ENCODE measurements around the gene TMEM272.
A peak's percentile ranks its signal among the peaks of the same experiment; 100 is the strongest.
"Not testable (repeated sequence)": the region's sequence is repeated elsewhere in the genome, so short reads cannot be mapped to it uniquely, and the experiment has no call there.

Gene TMEM272

DNA sequence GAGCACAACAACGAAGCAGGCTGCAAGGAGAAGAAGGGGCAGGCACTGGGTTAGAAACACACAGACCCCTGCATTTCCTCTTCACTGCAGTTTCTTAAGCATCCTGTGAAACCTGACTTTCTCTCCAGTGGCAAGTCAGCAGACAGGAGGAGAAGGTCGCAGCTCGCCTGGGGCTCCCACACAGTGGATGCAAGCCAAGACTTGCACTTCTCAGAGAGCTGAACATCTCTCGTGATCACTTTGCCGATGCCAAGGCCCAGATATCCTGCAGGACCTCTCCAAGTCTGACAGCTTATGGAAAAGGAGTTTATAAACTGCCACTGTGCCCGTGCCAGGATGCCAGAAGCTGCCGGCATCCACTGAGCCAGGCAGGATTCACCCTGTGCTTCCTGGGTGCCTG, 18.4 kb downstream of the TMEM272 start:
- no peak for DNase-seq (ENCODE audit: low read depth in 1 of 2, low spot score in 1 of 2)

- DNase-seq (ENCODE audit: low read depth in 1 of 2, low spot score in 1 of 2): no peak
Measured at GRCh38 chr13:51825681-51826254, 19.2 kb downstream of the TMEM272 start.

DNA sequence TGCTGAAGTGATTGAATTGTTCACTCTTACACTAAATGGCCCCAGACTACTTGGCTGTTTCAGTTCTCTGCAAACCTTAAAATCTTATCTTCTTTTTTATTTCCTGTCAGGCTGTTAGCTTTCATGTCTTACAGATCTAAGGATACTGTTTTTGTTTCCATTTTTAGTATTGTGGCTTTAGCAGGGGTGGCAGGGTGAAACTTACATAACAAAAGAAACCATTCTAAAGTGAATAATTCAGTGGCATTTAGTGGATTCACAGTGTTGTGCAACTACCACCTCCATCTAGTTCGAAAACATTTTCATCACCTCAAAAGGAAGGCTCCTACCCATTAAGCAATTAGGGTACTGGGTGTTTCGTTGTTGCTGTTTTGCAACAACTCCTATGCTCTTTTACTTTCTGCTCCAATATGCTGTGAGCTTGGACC, 19.8 kb downstream of the TMEM272 start:
- DNase-seq (ENCODE audit: low read depth in 1 of 2, low spot score in 1 of 2): no peak

DNA sequence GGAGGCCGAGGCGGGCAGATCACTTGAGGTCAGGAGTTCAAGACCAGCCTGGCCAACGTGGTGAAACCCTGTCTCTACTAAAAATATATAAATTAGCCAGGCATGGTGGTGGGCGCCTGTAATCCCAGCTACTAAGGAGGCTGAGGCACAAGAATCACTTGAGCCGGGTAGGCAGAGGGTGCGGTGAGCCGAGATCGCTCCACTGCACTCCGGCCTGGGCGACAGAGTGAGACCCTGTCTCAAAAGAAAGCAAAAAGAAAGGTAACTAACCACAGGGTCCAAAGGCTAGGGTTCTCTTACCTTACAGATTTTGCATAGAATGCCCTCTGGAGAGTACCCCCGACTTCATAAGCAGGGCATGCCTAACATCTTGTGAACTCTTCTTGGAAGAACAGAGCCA, 20.3 kb downstream of the TMEM272 start:
- not testable (repeated sequence) for DNase-seq (ENCODE audit: low read depth in 1 of 2, low spot score in 1 of 2)

- no peak for DNase-seq (ENCODE audit: low read depth in 1 of 2, low spot score in 1 of 2)
Measured at GRCh38 chr13:51823863-51824262, 21.1 kb downstream of the TMEM272 start.

DNA sequence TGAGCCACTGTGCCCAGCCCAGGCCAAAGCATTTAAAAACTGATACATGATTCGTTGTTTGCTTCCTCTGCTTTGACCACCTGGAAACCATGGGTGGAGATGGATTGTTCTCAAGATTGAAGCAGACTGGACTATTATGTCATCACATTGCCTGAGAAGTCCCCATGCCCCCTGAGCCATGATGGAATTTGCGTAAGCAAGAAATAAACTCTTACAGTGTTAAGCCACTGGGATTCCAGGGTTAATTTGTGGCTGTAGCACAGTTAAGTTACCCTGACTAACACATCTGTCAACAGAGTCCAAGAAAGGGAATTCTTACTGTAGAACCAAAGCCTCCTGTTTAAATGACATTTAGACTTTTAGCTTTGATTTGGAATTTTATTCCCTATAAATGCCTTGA, 21.6 kb downstream of the TMEM272 start:
- DNase-seq (ENCODE audit: low read depth in 1 of 2, low spot score in 1 of 2): no peak

- no peak for DNase-seq (ENCODE audit: low read depth in 1 of 2, low spot score in 1 of 2)
Measured at GRCh38 chr13:51822106-51822815, 22.7 kb downstream of the TMEM272 start.

GRCh38 chr13:51821606-51822005, 23.4 kb downstream of the TMEM272 start:
- no peak for DNase-seq (ENCODE audit: low read depth in 1 of 2, low spot score in 1 of 2)

DNA sequence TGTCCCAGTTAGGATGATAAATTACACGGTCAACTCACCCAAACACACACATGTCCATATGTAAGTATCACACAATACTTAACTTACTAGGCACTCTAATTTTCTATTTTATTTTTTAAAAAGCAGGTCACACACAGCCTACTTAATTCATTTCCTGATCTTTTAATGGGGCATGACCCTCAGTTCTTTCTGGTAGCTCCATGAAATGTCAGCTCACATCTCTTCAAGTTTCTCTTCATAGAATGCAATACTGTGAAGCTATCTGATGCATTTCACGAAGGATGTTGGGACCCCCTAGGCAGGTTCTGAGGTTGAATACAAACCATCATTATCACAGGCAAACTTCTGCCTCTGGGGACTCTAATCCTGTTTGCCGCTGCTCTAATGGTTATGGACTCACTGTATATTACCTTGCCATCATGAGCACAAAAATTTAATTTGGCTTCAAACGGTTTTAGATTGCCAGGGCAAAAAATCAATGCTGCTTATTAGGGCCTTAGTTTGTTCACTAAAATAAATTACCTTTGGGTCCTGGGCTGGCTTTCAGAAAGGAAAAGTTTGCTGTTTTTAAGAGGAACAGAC, 24.9 kb downstream of the TMEM272 start:
- no peak for DNase-seq (ENCODE audit: low read depth in 1 of 2, low spot score in 1 of 2)

DNA sequence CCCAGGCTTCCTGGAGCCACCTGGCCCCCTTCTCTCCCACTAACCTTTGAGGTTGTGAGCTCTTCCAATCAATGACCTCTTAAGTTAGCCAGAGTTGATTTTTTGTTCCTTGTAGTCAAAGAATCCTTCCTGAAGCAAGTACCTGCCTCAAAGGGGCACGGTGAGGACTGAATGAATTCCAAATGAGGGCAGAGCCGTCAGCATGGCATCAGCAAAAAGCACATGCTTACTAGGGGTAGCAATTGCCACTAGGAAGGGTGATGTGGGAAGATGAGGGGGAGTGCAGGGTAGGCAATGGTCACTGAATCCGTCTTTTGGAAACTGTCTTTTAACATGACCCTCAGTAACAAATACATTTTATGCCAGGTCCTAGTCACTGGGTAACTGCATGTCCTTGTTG, 25.4 kb downstream of the TMEM272 start:
- no peak for DNase-seq (ENCODE audit: low read depth in 1 of 2, low spot score in 1 of 2)

GRCh38 chr13:51818781-51819511, 26.0 kb downstream of the TMEM272 start:
- DNase-seq (ENCODE audit: low read depth in 1 of 2, low spot score in 1 of 2): peak in 1 of 2 donors; percentile 38

DNA sequence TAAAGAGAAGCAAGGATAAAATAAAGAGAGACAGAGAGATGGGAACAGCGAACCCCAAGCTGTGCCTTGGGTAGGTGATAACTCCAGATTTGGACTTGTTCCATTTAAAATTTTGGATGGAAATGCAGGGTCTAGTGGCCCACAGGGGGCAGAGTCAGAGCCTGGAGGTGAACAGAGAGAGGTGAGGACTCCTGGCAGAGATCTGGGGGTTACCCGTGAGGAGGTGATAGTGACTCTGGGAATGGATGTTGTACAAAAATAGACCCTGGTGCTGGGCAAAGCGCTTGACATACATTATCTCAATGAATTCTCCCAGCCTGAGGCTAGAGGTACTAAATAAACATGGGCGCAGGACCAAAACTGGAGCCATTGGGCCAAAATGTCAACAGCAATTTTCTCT, 26.7 kb downstream of the TMEM272 start:
- no peak for DNase-seq (ENCODE audit: low read depth in 1 of 2, low spot score in 1 of 2)

GRCh38 chr13:51817717-51818116, 27.3 kb downstream of the TMEM272 start:
- DNase-seq (ENCODE audit: low read depth in 1 of 2, low spot score in 1 of 2): no peak

DNA sequence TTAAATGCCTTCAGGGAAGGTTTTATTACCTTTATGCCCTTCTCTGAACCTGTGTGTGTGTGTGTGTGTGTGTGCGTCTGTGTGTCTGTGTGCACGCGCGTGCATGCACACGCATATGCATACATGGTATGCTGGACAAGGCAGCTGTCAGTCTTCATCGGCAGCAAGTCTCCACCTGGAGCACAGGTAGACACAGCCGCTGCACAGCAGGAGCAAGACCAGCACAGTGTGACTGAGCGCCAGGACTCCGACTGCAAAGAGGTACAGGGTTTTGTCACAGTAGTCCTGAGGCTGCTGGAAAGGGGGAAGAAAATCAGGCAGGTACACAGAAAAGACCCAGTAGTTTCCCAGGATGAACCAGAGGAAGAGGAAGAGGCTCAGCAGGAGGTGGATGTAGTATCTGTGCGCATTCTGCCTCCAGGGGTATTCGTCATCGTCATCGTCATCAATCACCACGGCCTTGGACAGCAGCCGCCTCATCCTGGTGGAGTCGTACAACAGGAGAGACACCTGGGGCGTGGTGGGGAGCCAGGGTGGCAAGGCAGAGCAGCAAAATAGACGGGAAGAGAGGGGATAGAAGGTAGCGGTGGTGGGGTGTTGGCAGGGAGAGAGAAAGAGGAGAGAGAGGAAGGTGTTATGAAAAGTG, 28.2 kb downstream of the TMEM272 start:
- no peak for DNase-seq (ENCODE audit: low read depth in 1 of 2, low spot score in 1 of 2)

GRCh38 chr13:51815848-51816247, 29.1 kb downstream of the TMEM272 start:
- no peak for DNase-seq (ENCODE audit: low read depth in 1 of 2, low spot score in 1 of 2)

GRCh38 chr13:51814825-51815650, 29.9 kb downstream of the TMEM272 start:
- DNase-seq (ENCODE audit: low read depth in 1 of 2, low spot score in 1 of 2): peak; percentile 49 to 52

DNA sequence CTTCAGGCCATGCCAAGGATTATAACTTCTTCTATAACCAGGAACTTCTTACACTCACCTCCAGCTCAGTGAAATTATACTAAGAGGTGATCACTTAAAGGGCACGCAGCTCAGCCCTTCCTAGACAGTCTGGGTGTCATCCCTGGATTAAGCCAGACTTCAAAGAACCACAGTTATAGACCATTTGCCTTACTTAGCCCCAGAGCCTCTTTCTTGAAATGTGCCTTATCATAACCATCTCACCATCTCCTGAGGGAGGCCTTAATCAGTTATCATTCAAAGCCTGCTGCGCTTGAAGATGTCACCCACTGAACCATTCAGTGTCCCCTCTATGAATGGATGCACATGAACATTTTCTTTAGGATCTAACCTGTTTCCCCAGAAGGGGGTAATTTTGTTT, 30.9 kb downstream of the TMEM272 start:
- DNase-seq (ENCODE audit: low read depth in 1 of 2, low spot score in 1 of 2): no peak

- no peak for DNase-seq (ENCODE audit: low read depth in 1 of 2, low spot score in 1 of 2)
Measured at GRCh38 chr13:51811920-51812451, 33.0 kb downstream of the TMEM272 start.

- DNase-seq (ENCODE audit: low read depth in 1 of 2, low spot score in 1 of 2): no peak
Measured at GRCh38 chr13:51811046-51811445, 33.9 kb downstream of the TMEM272 start.

DNA sequence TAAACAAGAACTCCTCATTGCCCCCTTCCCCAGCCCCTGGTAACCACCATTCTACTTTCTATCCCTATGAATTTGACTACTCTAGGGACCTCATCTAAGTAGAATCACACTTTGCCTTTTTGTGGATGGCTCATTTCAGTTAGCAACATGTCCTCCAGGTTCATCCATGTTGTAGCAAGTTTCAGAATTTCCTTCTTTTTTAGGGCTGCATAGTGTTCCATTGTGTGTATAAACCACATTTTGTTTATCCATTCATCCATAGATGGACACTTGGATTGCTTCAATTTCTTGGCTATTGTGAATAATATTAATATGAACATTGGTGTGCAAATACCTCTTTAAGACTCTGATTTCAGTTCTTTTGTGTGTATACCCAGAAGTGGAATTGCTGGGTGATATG, 36.2 kb downstream of the TMEM272 start:
- no peak for DNase-seq (ENCODE audit: low read depth in 1 of 2, low spot score in 1 of 2)
